ENCODE results near the gene SEMA4D. TPM values are rescaled to one million over a fixed set of nuclear protein-coding genes. Genes with fewer than 3 reads are reported as not detected.

SEMA4D gene
- total RNA-seq, 1 experiment from 2014 or later = 8.0 TPM

DNA sequence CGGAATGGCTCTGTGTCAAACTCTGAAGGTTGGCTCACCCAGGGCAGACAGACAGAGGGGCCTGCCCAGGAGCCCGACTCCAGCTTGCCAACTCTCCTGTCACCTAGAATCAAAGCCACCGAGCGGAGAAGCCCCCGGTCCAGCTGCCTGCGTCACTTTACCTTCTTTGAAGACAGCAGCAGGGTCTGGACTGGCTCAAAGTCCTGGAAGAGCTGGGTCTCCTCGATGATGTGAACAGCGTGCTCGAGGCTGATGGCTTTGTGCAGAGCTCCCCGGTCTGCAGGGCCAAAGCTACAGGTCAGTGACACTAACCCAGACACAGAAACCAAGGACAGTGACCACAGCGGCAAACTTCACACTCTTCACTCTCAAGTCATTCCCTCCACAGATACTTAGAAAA lies 111.7 kb downstream of the SEMA4D start:
- no peaks in the 10 kb centered on the region for H3K4me1 ChIP-seq (ENCODE audit: insufficient read depth, low read length)
- intact Hi-C loops (cut with micrococcal nuclease) = no loop called here
- TF ChIP-seq, protein P1, sequence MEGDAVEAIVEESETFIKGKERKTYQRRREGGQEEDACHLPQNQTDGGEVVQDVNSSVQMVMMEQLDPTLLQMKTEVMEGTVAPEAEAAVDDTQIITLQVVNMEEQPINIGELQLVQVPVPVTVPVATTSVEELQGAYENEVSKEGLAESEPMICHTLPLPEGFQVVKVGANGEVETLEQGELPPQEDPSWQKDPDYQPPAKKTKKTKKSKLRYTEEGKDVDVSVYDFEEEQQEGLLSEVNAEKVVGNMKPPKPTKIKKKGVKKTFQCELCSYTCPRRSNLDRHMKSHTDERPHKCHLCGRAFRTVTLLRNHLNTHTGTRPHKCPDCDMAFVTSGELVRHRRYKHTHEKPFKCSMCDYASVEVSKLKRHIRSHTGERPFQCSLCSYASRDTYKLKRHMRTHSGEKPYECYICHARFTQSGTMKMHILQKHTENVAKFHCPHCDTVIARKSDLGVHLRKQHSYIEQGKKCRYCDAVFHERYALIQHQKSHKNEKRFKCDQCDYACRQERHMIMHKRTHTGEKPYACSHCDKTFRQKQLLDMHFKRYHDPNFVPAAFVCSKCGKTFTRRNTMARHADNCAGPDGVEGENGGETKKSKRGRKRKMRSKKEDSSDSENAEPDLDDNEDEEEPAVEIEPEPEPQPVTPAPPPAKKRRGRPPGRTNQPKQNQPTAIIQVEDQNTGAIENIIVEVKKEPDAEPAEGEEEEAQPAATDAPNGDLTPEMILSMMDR (conservative IDR thresholded peaks at IDR 0.05; ENCODE audit: low read depth, low read length) = no peak
- no peak for TF ChIP-seq EZH2 (IDR thresholded peaks at IDR 0.05; ENCODE audit: low read length, unreplicated experiment)
- no peak for TF ChIP-seq EZH2phosphoT487 (IDR thresholded peaks at IDR 0.05; ENCODE audit: borderline replicate concordance, low read length)
- H3K9me3 ChIP-seq (ENCODE audit: low read length) = no peaks in the 10 kb centered on the region
- H3F3A ChIP-seq (ENCODE audit: low read length, unreplicated experiment) = no peaks in the 10 kb centered on the region
- no peak overlapping the region for H3K4me2 ChIP-seq (ENCODE audit: low read length)
- no peaks in the 10 kb centered on the region for H3K9me2 ChIP-seq (replicated peaks; ENCODE audit: low read length)
- DNase-seq = no peak
- H3K79me2 ChIP-seq (ENCODE audit: low read length) = no peaks in the 10 kb centered on the region
- H2AFZ ChIP-seq (ENCODE audit: low read length) = no peak overlapping the region
- no peaks in the 10 kb centered on the region for H3K27me3 ChIP-seq (ENCODE audit: low read length)
- H3K4me3 ChIP-seq (ENCODE audit: low read length) = no peak overlapping the region
- ATAC-seq = no peak
- H3K27ac ChIP-seq (ENCODE audit: low read length) = no peak overlapping the region
- H3K9ac ChIP-seq (ENCODE audit: low read length) = no peak overlapping the region
- no TSS peak for BruUV-seq (replicated peaks)
- POLR2A ChIA-PET (ENCODE audit: unreplicated experiment) = no interaction called here
- no peaks in the 10 kb centered on the region for H3K36me3 ChIP-seq (ENCODE audit: low read depth, low read length)
- H4K20me1 ChIP-seq (ENCODE audit: low read length) = no peaks in the 10 kb centered on the region
- CTCF ChIA-PET = no interaction called here

DNA sequence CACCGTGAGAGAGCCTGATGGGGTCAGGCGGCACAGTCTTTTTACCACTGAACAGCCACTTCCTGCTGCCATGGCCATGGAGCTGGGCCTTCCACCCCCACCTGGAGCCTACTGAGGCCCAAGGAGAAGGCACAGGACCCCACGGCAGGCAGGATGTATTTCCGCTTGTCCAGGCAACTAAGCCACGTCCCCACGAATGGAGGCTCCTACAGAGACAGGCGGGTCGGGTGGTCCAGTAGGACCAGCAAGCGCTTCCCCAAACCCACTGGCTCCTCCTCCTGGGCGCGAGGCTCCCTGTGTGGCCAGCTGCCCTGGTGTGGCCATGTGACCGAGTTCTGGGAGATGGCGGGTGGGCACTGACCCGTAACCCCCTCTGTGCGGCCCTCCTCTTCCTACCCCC lies 113.1 kb downstream of the SEMA4D start:
- CTCF ChIA-PET = no interaction called here

DNA sequence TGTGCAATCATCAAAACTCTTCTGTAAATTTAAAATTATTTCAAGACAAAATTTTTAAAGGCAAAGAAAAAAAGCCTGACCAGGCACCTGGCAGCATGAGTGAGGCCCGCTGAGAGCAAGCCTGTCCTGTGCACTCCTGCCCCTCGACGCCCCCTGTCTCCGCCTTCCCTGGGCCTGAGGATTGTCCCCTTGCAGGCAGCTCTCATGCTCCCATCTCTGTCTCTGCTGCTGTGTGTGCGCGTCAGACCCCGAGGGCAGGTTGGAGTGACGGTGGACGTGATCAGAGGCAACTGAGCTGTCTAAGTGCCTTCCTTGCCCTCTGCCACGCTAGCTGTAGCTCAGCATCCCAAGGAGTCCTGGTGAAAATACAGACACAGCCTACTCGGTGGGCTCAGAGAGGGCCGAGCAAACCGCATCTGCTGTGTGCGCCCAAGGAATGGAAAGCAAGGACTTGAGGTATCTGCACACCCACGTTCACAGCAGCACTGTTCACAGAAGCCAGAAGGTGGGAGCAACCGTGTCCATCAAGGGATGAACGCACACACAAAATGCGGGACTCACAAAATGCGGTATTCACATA lies 114.1 kb downstream of the SEMA4D start:
- TF ChIP-seq, protein P1 (conservative IDR thresholded peaks at IDR 0.05; ENCODE audit: low read depth, low read length) = no peak
- TF ChIP-seq EZH2 (IDR thresholded peaks at IDR 0.05; ENCODE audit: low read length, unreplicated experiment) = no peak
- TF ChIP-seq EZH2phosphoT487 (IDR thresholded peaks at IDR 0.05; ENCODE audit: borderline replicate concordance, low read length) = no peak
- H3K79me2 ChIP-seq (ENCODE audit: low read length) = no peaks in the 10 kb centered on the region
- no peaks in the 10 kb centered on the region for H3K36me3 ChIP-seq (ENCODE audit: low read depth, low read length)
- no peak overlapping the region for H3K4me2 ChIP-seq (ENCODE audit: low read length)
- H3K4me3 ChIP-seq (ENCODE audit: low read length) = no peak overlapping the region
- DNase-seq (no peak), ATAC-seq (no peak)
- H3K9ac ChIP-seq (ENCODE audit: low read length) = no peak overlapping the region
- no peaks in the 10 kb centered on the region for H4K20me1 ChIP-seq (ENCODE audit: low read length)
- no peaks in the 10 kb centered on the region for H3F3A ChIP-seq (ENCODE audit: low read length, unreplicated experiment)
- H2AFZ ChIP-seq (ENCODE audit: low read length) = no peak overlapping the region
- ChIA-PET CTCF (no interaction called here), POLR2A (ENCODE audit: unreplicated experiment) (no interaction called here)
- intact Hi-C loops (cut with micrococcal nuclease) = no loop called here
- no peaks in the 10 kb centered on the region for H3K4me1 ChIP-seq (ENCODE audit: insufficient read depth, low read length)
- no peaks in the 10 kb centered on the region for H3K9me2 ChIP-seq (replicated peaks; ENCODE audit: low read length)
- H3K27ac ChIP-seq (ENCODE audit: low read length) = no peak overlapping the region
- no peaks in the 10 kb centered on the region for H3K27me3 ChIP-seq (ENCODE audit: low read length)
- H3K9me3 ChIP-seq (ENCODE audit: low read length) = no peaks in the 10 kb centered on the region
- BruUV-seq (replicated peaks) = no TSS peak

More for the DNA sequence above, 113.1 kb downstream of the SEMA4D start:
- Histone ChIP-seq H3K9ac (ENCODE audit: low read length) (no peak overlapping the region), H3K36me3 (ENCODE audit: low read depth, low read length) (no peaks in the 10 kb centered on the region), H3K4me1 (ENCODE audit: insufficient read depth, low read length) (no peaks in the 10 kb centered on the region), H3F3A (ENCODE audit: low read length, unreplicated experiment) (no peaks in the 10 kb centered on the region), H2AFZ (ENCODE audit: low read length) (no peak overlapping the region), H3K9me2 (replicated peaks; ENCODE audit: low read length) (no peaks in the 10 kb centered on the region), H3K4me3 (ENCODE audit: low read length) (no peak overlapping the region), H3K9me3 (ENCODE audit: low read length) (no peaks in the 10 kb centered on the region), H3K79me2 (ENCODE audit: low read length) (no peaks in the 10 kb centered on the region), H3K27ac (ENCODE audit: low read length) (no peak overlapping the region), H4K20me1 (ENCODE audit: low read length) (no peaks in the 10 kb centered on the region), H3K4me2 (ENCODE audit: low read length) (no peak overlapping the region), H3K27me3 (ENCODE audit: low read length) (no peaks in the 10 kb centered on the region)
- DNase-seq (no peak), ATAC-seq (no peak)
- POLR2A ChIA-PET (ENCODE audit: unreplicated experiment) = no interaction called here
- TF ChIP-seq EZH2phosphoT487 (IDR thresholded peaks at IDR 0.05; ENCODE audit: borderline replicate concordance, low read length) (no peak), EZH2 (IDR thresholded peaks at IDR 0.05; ENCODE audit: low read length, unreplicated experiment) (no peak)
- TF ChIP-seq, protein P1 (conservative IDR thresholded peaks at IDR 0.05; ENCODE audit: low read depth, low read length) = no peak
- intact Hi-C loops (cut with micrococcal nuclease) = no loop called here
- BruUV-seq (replicated peaks) = no TSS peak
